Stomach smooth muscle (tissue), 2 donors: Measurements from ENCODE around the gene RNF19B.
"Not testable (repeated sequence)": the region's sequence is repeated elsewhere in the genome, so short reads cannot be mapped to it uniquely, and the experiment has no call there.

Experiments used
- H3K27ac ChIP-seq: one replicate; pipeline ENCODE4 v1.7.0; 2013; ENCODE audit warnings: mild to moderate bottlenecking, low read length, inconsistent platforms
- H3K27me3 ChIP-seq, 2 donors: one replicate each; pipeline ENCODE4 v1.7.0; 2013; ENCODE audit warnings: low read length in 2 of 2; ENCODE audit not compliant: insufficient read depth in 2 of 2, control insufficient read depth in 1 of 2
- H3K36me3 ChIP-seq, 2 donors: one replicate each; pipeline ENCODE4 v1.7.0; 2013; ENCODE audit warnings: low read length in 2 of 2; ENCODE audit not compliant: control insufficient read depth in 2 of 2, insufficient read depth in 2 of 2
- H3K4me1 ChIP-seq: one replicate; pipeline ENCODE4 v1.7.0; 2013; ENCODE audit warnings: low read length; ENCODE audit not compliant: control insufficient read depth, insufficient read depth
- H3K4me3 ChIP-seq, 2 donors: one replicate each; pipeline ENCODE4 v1.7.0; 2013; ENCODE audit warnings: low read length in 2 of 2
- H3K9ac ChIP-seq, 2 donors: one replicate each; pipeline ENCODE4 v1.7.0; 2013; ENCODE audit warnings: low read length in 2 of 2, mild to moderate bottlenecking in 1 of 2
- H3K9me3 ChIP-seq, 2 donors: one replicate each; pipeline ENCODE4 v1.7.0; 2013; ENCODE audit warnings: low read length in 2 of 2; ENCODE audit not compliant: control insufficient read depth in 2 of 2
- donor health status: healthy.
- donor health status: Pancreatic carcinoma.

RNF19B gene

GRCh38 chr1:33005117-33005837 lies 40.7 kb upstream of the RNF19B start:
- peaks cover 5% of the 10 kb centered on the region for H3K4me1 ChIP-seq
- no peak overlapping the region for H3K4me3 ChIP-seq
- no peak overlapping the region for H3K9ac ChIP-seq
- no peaks in the 10 kb centered on the region for H3K9me3 ChIP-seq
- H3K27ac ChIP-seq, result no peak overlapping the region
- no peaks in the 10 kb centered on the region for H3K27me3 ChIP-seq
- H3K36me3 ChIP-seq, result peaks cover 13 to 14% of the 10 kb centered on the region in 2 donors

GRCh38 chr1:33004613-33005012 lies 40.0 kb upstream of the RNF19B start:
- Histone ChIP-seq H3K9ac (no peak overlapping the region), H3K4me3 (no peak overlapping the region), H3K36me3 (peaks cover 13 to 14% of the 10 kb centered on the region in 2 donors), H3K4me1 (peaks cover 4% of the 10 kb centered on the region), H3K9me3 (no peaks in the 10 kb centered on the region), H3K27me3 (no peaks in the 10 kb centered on the region), H3K27ac (no peak overlapping the region)

DNA sequence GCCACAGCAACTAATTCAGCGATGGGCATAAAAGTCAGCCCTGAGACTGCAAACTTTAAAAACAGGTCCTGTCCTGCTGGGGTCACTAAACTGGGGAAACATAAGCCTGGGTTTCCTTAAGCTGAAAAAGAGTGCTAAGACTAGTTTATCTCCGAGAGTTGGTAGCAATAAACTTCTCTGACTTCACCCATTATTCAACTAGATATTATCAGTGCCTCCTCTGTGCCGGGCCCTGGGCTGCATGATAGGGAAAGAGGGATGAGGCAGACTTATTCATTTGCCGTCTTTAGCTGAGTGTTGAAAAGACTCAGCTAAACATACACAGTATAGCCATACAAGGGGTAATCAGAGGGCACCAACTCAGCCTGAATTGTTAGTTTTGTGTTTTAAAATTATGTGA lies 39.0 kb upstream of the RNF19B start:
- peaks cover 9% of the 10 kb centered on the region for H3K4me1 ChIP-seq
- no peaks in the 10 kb centered on the region for H3K27me3 ChIP-seq
- no peak overlapping the region for H3K27ac ChIP-seq
- no peaks in the 10 kb centered on the region for H3K9me3 ChIP-seq
- no peak overlapping the region for H3K4me3 ChIP-seq
- peaks cover 10% of the 10 kb centered on the region in 2 donors for H3K36me3 ChIP-seq
- no peak overlapping the region for H3K9ac ChIP-seq

DNA sequence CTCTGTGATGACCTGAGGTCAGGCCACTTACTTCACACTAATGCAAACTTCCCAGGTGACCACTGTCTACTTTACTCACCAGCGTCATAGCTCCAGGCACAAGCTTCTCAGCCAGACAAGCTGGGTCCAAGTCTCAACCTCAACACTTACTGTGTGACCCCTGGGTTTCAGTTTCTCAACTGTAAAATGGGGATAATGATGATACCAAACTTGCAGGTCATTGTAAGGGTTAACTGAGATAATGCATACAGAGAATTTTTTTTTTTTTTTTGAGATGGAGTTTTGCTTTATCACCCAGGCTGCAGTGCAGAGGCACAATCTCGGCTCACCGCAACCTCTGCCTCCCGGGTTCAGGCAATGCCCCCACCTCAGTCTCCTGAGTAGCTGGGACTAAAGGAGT lies 37.4 kb upstream of the RNF19B start:
- Histone ChIP-seq H3K9me3 (no peaks in the 10 kb centered on the region), H3K4me3 (no peak overlapping the region), H3K4me1 (peaks cover 17% of the 10 kb centered on the region), H3K9ac (no peak overlapping the region), H3K36me3 (no peaks in the 10 kb centered on the region), H3K27me3 (no peaks in the 10 kb centered on the region), H3K27ac (no peak overlapping the region)

GRCh38 chr1:33001282-33001681 lies 36.7 kb upstream of the RNF19B start:
- Histone ChIP-seq H3K9ac (no peak overlapping the region), H3K4me3 (no peak overlapping the region), H3K9me3 (no peaks in the 10 kb centered on the region), H3K36me3 (no peaks in the 10 kb centered on the region), H3K4me1 (peaks cover 16% of the 10 kb centered on the region), H3K27me3 (no peaks in the 10 kb centered on the region), H3K27ac (no peak overlapping the region)

- H3K4me3 ChIP-seq, result no peak overlapping the region
- no peaks in the 10 kb centered on the region for H3K36me3 ChIP-seq
- H3K9ac ChIP-seq, result no peak overlapping the region
- peaks cover 16% of the 10 kb centered on the region for H3K4me1 ChIP-seq
- no peaks in the 10 kb centered on the region for H3K9me3 ChIP-seq
- H3K27ac ChIP-seq, result no peak overlapping the region
- H3K27me3 ChIP-seq, result no peaks in the 10 kb centered on the region
These were observed 35.9 kb upstream of the RNF19B start for GRCh38 chr1:33000427-33001026.

- H3K36me3 ChIP-seq, result no peaks in the 10 kb centered on the region
- H3K4me3 ChIP-seq, result no peak overlapping the region
- H3K9me3 ChIP-seq, result no peaks in the 10 kb centered on the region
- H3K4me1 ChIP-seq, result peaks cover 16% of the 10 kb centered on the region
- no peaks in the 10 kb centered on the region for H3K27me3 ChIP-seq
- no peak overlapping the region for H3K9ac ChIP-seq
- H3K27ac ChIP-seq, result no peak overlapping the region
These were observed 34.4 kb upstream of the RNF19B start for GRCh38 chr1:32998997-32999396.

- Histone ChIP-seq H3K27me3 (no peaks in the 10 kb centered on the region), H3K4me3 (no peak overlapping the region), H3K36me3 (no peaks in the 10 kb centered on the region), H3K9ac (no peak overlapping the region), H3K27ac (no peak overlapping the region), H3K4me1 (peaks cover 16% of the 10 kb centered on the region), H3K9me3 (no peaks in the 10 kb centered on the region)
These were observed 33.5 kb upstream of the RNF19B start for GRCh38 chr1:32998064-32998463.

DNA sequence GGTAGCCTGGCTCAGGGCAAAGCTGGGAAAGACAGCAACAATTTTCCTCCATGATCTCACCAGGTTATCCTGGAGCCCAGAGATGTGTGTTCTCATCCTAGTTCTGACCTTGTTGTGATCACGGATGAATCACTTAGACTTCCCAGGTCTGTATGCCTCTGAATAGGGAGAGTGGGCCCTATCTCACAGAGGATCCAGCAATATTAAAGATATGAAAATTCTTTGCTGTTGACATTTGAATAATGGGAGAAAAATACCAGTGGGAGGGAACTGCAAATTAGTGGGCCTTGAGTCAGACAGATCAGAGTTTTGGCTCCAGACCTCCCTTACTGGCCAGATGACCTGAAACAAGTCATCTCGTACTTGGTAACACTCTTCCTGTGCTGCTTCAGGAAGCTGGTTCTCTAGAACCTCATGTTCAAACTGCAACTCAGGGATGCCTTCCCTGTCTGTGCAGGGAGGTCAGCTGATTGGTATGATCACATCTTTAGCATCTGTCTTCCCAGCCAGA lies 32.8 kb upstream of the RNF19B start:
- H3K4me1 ChIP-seq, result peaks cover 21% of the 10 kb centered on the region
- H3K4me3 ChIP-seq, result no peak overlapping the region
- no peaks in the 10 kb centered on the region for H3K9me3 ChIP-seq
- H3K27ac ChIP-seq, result no peak overlapping the region
- H3K9ac ChIP-seq, result no peak overlapping the region
- no peaks in the 10 kb centered on the region for H3K36me3 ChIP-seq
- H3K27me3 ChIP-seq, result no peaks in the 10 kb centered on the region

DNA sequence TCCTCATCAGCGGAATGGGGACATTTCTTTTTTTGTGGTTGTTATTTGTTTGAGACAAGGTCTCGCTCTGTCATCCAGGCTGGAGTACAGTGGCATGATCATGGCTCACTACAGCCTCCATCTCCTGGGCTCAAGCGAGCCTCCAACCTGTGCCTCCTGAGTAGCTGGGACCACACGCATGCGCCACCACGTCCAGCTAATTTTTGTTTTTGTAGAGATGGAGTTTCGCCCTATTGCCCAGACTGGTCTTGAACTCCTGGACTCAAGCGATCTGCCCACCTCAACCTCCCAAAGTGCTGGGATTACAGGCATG lies 28.7 kb upstream of the RNF19B start:
- H3K4me3 ChIP-seq, H3K9ac ChIP-seq, H3K36me3 ChIP-seq, H3K9me3 ChIP-seq, H3K27me3 ChIP-seq, H3K27ac ChIP-seq: not testable (repeated sequence)
- peaks cover 24% of the 10 kb centered on the region for H3K4me1 ChIP-seq
